NAMALWA (cell line): ENCODE measurements around the gene PDZRN3.

Source experiments
- DNase-seq: peaks from one replicate; pipeline ENCODE4 v3.0.0-alpha.2; 2015; ENCODE audit warnings: low spot score

PDZRN3 gene

GRCh38 chr3:73624821-73625665, at the start of gene PDZRN3:
Gene PDZRN3, minus strand, starts transcription at chr3:73624941.
- no peak for DNase-seq

GRCh38 chr3:73674280-73674679, 49.5 kb upstream of the PDZRN3 start:
- no peak for DNase-seq

- no peak for DNase-seq
Observed at GRCh38 chr3:73669260-73669659, 44.5 kb upstream of the PDZRN3 start.

- no peak for DNase-seq
Observed at GRCh38 chr3:73668391-73668790, 43.6 kb upstream of the PDZRN3 start.

GRCh38 chr3:73667889-73668288, 43.1 kb upstream of the PDZRN3 start:
- no peak for DNase-seq

- no peak for DNase-seq
Observed at GRCh38 chr3:73665286-73665685, 40.5 kb upstream of the PDZRN3 start.

GRCh38 chr3:73664389-73664788, 39.6 kb upstream of the PDZRN3 start:
- no peak for DNase-seq

GRCh38 chr3:73663495-73663894, 38.8 kb upstream of the PDZRN3 start:
- DNase-seq, result no peak

- DNase-seq, result no peak
Observed at GRCh38 chr3:73661265-73661664, 36.5 kb upstream of the PDZRN3 start.

- DNase-seq, result no peak
Observed at GRCh38 chr3:73658227-73658626, 33.5 kb upstream of the PDZRN3 start.

GRCh38 chr3:73657186-73657585, 32.4 kb upstream of the PDZRN3 start:
- DNase-seq, result no peak

GRCh38 chr3:73656241-73656890, 31.6 kb upstream of the PDZRN3 start:
- no peak for DNase-seq

- DNase-seq, result no peak
Observed at GRCh38 chr3:73655197-73655596, 30.5 kb upstream of the PDZRN3 start.

- DNase-seq, result no peak
Observed at GRCh38 chr3:73653877-73654276, 29.1 kb upstream of the PDZRN3 start.

- no peak for DNase-seq
Observed at GRCh38 chr3:73653351-73653750, 28.6 kb upstream of the PDZRN3 start.

GRCh38 chr3:73652896-73653295, 28.2 kb upstream of the PDZRN3 start:
- DNase-seq, result no peak

GRCh38 chr3:73637042-73637441, 12.3 kb upstream of the PDZRN3 start:
- no peak for DNase-seq

GRCh38 chr3:73635254-73635653, 10.5 kb upstream of the PDZRN3 start:
- no peak for DNase-seq

GRCh38 chr3:73633916-73634344, 9.2 kb upstream of the PDZRN3 start:
- DNase-seq, result no peak

GRCh38 chr3:73633453-73633852, 8.7 kb upstream of the PDZRN3 start:
- DNase-seq, result no peak

GRCh38 chr3:73626106-73626505, 1.4 kb upstream of the PDZRN3 start:
- no peak for DNase-seq

- no peak for DNase-seq
Observed at GRCh38 chr3:73624017-73624820, 522 bp downstream of the PDZRN3 start.

GRCh38 chr3:73623346-73623745, 1.4 kb downstream of the PDZRN3 start:
- no peak for DNase-seq
